Measurements from ENCODE around the gene KCNQ1. TPM values are rescaled to one million over a fixed set of nuclear protein-coding genes. Genes with fewer than 3 reads are reported as not detected.

KCNQ1 gene
- total RNA-seq, 1 donor from 2014 or later = 10.7 TPM

DNA sequence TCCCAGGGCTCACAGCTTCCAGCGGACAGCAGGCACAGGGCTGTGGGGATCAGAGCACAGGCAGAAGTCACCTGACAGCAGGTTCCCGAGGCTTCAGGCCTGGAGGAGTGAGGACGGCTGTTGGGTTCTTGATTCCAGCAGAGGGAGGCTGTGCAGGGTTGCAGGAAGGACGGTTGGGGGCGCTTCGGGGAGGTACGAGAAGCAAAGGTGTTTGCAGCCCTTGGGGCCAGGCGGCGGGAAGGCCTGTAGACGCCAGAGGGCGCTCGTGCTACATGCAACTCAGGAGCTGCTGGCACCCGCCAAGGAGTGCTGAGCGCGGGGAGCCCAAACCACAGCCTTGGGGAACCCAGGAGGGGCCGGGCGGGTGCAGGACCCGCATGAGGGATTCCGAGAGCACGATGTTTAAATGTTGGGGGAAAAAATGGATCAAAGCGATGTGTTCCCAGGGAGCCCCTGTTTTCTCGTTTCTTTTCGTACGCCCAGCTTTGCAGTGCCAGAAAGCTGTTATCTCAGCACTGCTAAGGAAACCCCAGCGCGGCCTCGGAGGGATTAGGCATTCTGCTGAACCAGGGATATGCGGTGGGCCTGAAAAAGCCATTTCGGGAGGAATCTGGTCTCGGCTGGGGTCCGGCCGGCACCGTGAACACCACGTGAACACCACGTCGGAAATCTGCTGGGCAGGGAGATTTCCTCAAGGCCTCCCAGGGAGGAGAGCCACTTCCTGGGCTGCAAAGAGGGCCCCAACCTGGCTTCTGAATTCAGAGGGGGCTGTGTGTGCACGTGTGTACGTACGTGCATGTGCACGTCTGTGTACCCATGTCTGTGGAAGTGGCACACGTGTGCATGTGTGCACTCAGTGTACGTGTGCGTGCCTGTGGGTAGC is 88.1 kb downstream of the KCNQ1 start:
- DNase-seq (ENCODE audit: low spot score) = peak; percentile 97

DNA sequence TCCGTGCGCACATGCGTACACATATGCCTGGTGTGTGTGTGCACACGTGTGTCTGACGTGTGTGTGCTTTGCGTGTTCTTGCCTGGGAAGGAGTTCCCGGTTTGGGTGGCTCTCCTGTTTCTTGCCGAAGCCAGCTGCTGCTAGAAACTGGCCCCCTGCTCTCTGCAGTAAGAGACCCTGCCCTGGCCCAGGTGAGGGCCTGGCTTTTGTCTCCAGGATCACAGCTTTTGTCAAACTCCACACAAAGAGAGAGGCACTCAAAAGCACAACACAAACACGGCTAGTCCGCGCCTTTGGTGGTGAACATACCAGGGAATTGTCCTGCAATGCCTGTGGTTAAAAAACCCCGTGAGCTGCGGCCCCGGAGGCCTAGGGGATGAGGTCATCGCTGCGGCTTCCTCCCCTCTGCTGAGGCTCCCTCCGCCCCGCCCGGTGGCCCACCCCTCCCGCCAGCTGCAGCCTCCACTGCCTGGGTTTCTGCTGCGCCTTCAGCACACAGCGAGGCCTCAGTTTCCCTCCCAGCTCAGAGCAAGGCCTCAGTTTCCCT is 88.9 kb downstream of the KCNQ1 start:
- peak; percentile 89 for DNase-seq (ENCODE audit: low spot score)

DNA sequence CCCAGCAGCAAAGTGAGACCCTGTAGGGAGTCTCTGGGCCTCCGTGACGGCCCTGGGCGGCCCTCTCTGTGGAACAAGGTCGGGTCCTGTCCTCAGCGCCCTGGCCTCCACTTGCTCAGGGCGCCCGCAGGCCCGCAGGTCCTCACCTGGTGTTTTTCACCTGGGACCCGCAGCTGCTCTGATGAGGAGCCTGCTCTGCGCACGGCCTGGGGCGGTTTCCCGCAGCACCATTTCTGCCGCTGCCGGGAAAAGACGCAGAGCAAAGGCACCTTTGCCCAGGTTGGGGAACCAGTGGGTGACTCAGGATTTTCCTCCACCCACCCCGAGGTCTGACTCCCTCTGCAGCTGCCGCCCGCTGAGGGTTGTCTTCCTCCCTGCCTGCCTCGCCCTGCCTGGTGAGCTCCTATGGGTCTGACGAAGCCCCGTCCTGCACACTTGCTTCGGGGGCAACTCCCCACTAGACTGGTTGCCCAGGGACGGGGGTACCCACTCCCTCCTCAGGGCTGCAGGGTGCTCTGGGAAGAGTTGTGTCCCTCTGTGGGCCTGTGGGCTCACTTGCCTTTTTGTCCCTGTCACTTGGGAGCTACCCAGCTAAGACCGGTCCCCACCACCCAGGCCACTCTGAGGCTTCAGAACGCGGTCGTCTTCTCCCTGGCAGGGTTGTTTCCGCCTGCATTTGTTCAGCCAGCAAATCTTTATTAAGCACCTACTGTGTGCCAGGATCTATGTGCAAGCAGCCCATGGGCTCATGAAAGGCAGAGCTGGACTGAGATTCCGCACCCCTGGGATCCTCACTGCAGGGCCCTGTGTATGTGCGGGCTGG is 89.5 kb downstream of the KCNQ1 start:
- DNase-seq (ENCODE audit: low spot score) = peak; percentile 88

DNA sequence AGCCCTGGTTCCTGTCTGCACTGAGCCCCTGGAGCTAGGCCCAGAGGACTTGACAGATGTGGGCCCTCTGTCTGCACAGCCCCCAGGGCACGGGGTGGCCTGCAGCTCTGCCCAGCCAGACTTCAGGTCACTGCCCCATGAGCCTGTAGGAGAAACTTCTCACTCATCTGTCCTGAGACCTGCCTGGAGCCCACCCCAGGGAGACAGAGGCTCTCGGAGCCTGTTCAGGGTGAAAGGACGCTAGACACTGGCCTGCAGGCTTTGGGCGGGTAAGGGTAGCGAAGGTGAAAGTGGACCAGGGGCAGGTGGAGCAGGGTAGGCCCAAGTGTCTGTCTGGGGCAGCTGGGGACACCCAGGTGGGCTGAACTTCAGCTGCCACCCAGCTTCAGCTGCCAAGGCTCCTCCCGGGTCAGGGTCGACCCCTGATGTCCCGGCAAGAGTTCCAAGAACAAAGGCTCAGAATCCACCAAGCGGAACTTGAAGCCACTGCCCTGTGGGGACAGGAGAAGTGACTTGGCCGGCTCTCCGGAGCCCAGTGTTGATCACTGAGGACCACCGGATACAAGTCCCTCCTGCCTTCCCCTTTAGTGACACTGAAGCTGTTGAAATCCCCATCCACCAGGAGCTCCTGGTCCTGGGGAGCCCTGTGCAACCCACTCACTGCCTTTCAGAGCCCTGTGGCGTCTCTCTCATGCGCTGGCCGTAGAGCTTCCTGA is 90.3 kb downstream of the KCNQ1 start:
- DNase-seq (ENCODE audit: low spot score) = peak; percentile 75

DNA sequence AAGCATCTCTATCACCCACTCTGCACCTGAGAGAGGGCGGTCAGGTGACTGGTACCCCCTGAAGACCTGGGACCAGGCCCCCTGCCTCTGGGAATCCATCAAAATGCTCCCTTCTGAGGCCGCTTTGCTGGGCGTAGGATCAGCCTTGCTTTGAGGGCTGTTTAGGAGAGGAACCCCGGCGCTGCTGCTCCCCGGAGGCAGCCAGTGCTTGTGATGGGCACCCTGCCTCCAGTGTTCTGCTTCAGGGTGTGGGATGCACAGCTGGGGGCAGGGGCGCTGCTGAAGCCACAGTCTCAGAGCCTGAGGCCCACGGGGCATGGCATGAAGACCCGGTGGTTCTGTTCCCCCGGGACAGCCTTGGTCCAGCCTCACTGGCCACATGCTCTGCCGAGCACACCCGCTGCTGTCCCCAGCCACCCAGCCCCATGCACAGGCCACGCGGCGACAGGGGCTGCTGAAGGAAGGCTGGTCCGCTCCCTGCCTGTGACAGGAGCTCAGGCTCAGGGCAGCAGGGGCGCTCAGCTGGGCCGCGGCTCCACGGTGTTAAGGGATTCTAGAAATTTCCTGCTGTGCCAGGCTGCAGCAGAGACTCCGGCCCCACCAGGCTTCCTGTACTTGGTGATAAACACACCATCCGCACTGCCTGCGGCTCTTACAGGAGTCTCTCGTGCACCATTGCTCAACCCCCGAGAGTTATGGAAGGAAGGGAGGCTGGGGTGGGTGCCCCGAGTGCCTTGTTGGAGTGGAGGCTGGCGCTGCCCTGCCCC is 91.0 kb downstream of the KCNQ1 start:
- peak; percentile 86 for DNase-seq (ENCODE audit: low spot score)

DNA sequence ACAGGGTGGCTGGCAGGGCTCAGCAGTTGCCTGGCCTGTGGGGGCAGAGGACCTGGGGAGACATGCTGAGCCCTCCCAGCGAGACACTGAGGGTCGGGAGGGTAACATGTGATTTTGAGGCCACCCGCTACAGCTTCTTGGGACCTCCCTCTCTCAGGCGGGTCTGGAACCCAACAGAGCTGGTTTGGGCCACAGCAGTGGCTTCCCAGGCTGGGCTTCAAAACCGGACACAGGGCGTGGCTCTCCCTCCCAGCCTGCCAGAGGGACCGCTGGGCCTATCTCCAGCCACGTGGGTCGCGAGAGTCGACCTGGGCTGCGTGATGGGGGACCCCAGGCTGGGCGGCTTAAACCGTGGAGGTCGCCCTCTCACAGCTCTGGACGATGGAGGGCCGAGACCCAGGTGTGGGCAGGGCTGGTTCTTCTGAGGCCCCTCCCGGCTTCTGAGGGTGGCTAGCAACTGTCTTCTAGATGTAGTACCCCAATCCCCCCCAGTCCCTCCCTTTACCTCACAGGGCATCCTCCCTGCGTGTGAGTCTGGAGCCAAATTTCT is 91.7 kb downstream of the KCNQ1 start:
- DNase-seq (ENCODE audit: low spot score) = peak; percentile 59

DNA sequence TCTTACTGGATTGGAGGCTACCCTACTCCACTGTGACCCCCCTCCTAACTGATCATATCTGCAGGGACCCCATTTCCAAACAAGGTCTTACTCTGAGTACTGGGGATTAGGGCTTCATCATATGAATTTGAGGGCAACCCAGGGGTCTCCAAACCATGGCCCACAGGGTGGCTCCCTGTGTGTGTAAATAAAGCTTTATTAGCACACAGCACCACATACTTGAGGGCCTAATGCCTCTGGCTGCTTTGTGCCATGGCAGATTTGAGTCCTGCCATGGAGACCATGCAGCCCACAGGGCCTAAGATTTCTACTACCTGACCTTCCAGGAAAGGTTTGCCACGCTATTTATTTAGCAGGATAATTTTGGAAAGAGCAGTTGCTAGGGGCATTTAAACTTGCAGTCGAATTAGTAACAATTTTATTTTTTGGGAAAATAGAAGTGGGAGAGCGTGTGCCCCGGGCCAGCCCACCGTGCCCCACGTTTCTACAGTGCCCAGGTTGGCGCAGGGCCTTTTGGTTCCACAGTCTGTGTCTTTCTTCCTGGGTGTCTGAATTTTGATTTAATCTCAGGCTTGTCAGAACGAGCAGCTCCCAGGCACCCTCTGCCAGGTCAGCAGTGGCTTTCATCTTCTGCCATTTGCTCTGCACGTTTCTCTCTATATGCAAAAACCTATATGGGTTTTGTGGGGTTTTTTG is 92.3 kb downstream of the KCNQ1 start:
- peak; percentile 33 for DNase-seq (ENCODE audit: low spot score)

DNA sequence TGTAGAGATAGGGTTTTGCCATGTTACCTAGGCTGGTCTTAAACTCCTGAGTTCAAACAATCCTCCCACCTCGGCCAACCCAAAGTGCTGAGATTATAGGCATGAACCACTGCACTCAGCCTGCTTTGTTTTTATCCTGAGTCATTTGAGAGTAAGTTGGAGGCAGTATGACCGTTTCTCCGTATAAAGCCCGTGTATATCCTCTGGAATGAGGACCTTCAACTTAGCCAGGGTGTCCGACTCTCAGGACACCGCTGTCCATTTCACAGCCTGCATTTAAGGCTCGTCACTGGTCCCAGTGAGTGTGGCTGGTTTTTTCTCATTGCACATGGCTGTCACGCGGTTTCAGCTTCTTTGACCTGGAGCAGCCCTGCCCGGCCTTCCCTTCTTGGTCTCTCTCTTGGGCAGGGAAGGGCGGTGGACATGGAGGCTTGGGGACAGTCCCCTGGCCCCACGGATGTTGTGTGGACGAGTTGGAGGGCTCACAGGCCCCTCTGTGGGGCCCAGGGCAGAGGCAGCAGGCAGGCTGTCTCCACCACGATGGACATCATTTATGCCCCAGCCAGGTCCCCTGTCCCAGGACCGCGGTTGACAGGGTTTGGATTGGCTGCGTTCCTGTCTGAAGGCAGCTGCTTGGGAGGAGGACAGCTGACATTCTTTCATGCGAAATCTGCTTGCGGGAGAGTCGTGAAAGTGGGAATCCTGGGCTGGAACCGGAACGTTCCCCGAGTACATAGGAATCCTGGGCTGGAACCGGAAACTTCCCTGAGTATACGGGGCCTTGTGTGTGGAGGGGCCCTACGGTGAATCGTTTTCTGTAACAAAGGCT is 93.3 kb downstream of the KCNQ1 start:
- peak; percentile 59 for DNase-seq (ENCODE audit: low spot score)

DNA sequence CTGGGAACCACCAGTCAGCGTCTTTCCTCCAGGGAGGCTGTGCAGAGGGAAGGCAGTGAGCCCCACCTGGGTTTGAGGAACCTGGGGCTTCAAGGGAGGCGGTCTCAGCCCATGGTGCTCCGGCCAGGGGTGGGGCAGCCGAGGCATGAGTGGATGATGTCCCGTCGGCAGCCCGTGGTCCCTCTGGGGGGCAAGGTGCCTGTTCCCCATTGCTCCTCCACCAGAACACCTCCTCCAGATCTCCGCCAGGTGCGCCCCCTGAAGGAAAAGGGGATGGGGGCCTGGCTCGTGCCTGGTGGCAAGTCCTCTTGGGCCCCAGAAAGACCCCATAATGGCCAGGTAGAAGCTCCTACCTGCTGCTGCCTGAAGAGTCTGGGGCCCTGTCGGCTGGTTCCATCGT is 94.1 kb downstream of the KCNQ1 start:
- peak; percentile 84 for DNase-seq (ENCODE audit: low spot score)

DNA sequence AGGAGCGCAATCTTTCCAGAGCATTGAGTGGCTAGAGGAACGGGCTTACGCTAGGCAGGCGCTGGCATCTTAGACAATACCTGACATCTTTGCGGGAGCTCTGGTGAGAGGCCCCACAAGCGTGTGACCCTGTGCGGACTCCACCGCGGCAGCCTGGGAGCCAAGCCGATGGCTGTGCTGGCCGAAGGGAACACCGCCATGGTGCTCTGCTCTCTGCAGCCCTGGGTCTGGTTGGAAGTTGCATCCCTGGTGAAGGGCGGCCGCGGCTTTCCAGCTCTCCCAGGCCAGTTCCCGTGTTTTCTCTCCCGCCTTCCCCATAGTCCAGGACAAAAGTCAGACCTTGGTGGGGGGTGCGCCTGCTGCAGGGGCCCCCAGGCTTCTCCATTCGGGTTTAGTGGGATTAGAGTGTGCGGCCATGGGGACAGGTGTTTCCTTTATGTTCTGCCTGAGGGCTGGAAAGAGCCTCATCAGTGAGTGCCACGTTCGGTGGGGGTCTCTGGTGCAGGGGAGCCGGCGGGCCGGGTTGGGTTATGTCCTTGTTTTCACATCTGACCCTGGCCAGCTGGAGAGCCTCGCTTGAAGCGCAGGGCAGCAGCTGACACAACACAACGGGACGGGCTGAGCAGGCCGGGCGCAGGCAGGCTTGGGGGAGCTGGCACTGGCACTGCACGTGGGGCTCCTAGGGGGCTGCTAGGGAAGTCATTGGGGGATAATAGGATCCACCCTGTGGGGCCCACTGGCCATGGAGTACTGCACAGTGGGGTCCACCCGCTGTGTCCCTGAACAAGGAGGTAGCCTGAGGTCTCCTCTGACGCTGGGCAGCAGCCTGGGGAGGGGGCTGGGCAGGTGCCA is 94.8 kb downstream of the KCNQ1 start:
- peak; percentile 81 for DNase-seq (ENCODE audit: low spot score)

DNA sequence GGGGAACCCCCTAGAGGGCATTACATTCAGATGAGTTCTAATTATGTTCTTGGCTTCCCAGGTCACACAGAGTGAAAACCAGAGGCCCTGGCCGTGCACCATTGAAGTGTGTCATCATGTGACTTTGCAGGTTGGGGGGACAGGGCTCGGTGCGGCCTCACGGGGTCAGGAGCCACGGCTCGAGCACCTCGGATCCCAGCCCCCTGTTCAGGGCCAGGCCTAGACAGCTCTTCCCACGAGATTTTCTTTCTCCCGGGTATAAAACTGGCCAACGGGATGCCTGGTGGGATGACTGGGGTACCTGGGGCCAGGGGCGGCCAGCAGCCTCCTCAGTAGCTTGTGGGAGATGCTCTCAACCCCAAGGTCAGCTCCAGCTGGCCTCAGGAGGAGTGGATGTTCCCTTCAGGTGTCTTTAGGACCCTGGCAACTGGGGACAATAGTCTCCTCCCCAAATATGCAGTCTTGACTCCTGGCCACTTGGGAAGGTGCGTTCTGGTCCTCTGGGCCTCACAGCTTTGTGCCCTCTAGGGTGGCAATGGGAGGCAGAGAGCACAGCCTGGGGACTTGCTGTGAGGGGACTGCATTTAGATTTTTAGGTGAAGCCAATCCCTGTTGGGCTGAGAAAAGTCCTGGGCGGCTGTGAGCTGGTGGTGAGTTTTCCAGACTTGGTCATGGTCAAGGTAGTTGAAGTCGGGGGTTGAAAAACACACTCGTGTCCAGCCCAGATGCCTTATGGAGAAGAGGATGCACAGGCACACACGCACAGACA is 95.6 kb downstream of the KCNQ1 start:
- DNase-seq (ENCODE audit: low spot score) = peak; percentile 69

DNA sequence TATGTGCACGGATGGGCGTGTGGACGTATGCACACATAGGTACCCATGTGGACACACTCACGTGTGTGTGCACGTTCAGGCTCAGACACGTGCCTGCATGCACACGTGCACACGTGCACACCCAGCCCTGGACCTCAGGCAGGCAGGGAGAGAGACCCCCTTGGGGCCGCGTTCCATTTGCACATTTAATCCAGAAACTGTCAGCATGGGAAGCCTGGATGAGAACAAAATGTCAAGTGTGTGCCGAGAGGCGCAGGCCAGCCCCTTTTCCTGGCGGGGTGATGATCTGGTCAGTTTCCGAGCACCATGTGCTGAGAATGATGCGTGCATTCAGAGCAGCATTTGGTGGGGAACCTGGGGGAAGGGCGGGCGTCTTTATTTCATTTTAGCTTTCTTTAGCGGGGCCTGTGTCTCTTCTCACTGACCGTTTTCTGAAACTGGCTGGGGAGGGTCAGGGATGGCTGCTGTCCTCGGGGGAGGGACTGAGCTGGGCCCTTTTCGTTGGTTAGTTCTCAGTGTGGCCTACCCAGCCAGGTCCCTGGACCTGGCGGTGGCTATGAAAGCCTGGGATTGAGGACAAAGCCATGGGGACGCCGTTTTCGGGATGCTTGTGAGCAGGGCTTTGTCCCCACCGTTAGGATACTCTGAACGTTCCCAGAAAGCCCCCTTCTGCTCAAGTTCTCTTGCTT is 96.3 kb downstream of the KCNQ1 start:
- peak; percentile 85 for DNase-seq (ENCODE audit: low spot score)

DNA sequence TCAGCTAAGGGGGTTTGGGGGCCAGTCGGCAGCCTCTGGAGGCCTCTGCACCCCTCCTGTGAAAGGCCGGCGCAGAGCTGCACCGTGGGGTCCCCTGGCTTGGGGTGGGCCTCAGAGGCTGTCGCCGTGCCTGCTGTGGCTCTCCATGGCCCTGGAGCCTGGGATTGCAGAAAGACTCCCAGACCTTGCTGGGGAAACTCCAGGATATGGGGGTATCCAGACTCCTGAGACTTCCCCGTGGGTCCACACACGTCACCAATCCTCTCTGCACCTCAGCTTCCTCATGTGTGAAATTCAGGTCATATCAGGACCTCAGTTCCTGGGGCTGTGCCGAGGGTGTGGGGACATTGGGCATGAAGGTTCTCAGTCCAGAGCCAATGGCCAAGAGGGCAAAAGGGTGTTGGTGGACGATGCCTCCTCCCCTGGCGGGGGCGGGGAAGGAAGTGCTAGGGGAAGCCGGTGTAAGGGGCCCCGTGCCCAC is 97.1 kb downstream of the KCNQ1 start:
- DNase-seq (ENCODE audit: low spot score) = peak; percentile 84

DNA sequence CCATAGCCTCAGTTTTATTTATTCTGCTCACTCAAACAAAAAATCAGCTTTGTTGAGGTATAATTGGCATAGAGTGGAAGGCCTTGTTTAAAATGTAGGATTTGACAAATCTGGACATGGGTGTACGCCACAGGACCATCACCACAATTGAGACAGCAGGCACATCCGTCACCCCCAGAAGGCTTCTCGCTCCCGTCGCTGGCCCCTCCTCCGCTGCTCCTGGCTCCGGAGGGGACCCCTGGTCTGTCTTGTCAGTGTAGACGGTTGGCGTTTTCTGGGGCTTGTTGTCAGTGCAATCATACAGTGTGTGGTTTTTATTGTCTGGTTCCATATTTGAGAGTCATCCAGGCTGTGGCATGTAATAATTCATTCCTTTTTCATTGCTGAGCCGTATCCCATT is 97.6 kb downstream of the KCNQ1 start:
- peak; percentile 71 for DNase-seq (ENCODE audit: low spot score)

DNA sequence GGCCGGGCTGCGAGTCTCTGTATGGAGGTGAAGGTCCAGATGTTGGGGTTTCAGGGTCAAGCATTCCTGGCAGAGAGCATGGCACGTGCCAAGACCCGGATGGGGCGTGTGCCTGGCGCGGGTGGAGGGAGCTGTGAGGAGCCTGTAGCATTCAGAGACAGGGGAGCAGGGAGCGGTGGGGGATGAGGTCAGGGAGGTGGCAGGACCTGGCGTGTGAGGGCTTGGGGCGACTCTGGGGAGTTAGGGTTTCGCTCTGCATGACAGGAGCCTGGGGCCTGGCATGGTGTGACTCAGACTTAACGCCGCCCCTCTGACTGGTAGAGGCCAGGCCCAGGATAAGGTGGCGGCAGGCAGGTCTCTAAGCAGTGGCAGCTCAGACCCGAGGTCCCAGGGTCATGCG is 103.0 kb downstream of the KCNQ1 start:
- DNase-seq (ENCODE audit: low spot score) = peak; percentile 49

DNA sequence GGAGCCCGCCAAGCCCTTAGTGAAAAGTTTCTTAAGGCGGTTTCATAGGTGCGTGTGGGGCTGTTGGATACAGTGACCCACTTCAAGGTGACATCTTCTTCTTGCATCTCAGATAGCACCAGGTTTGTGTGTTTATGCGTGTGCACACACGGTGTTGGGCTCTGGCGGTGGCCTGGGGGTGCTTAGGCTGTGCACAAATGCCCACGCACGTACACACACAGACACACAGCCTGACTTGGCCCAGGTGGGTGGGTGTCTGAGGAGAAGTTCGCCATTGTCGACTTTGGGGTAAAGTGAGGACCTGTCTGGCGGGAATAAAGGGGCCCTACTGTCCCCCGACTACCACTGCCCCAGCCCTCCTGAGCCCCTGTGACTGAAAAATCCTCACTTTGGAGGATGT is 103.8 kb downstream of the KCNQ1 start:
- DNase-seq (ENCODE audit: low spot score) = peak; percentile 59
